Neutrophil (primary cell): ENCODE results near the gene CCDC175.

Source experiments
- H3K27ac ChIP-seq: fragments of 200-600 bp; sonication (generic); 2 replicates; pipeline ENCODE4 v1.5.1; 2016; ENCODE audit warnings: mild to moderate bottlenecking, moderate library complexity
- H3K27me3 ChIP-seq: fragments of 200-600 bp; sonication (generic); 2 replicates; pipeline ENCODE4 v1.6.0; 2016; ENCODE audit warnings: mild to moderate bottlenecking
- H3K36me3 ChIP-seq: fragments of 200-600 bp; sonication (generic); 2 replicates; pipeline ENCODE4 v1.5.1; 2017
- H3K4me1 ChIP-seq, 2 experiments: fragments of 200-600 bp in 1 of 2; sonication (generic) in 1 of 2; 1 replicate in 1 of 2; 2 replicates in 1 of 2; pipeline versions ENCODE4 v1.5.1 to v1.6.1; 2013 to 2016; ENCODE audit warnings: low read depth in 1 of 2, low read length in 1 of 2, mild to moderate bottlenecking in 1 of 2, moderate library complexity in 1 of 2; ENCODE audit not compliant: control insufficient read depth in 1 of 2, insufficient read depth in 1 of 2
- H3K4me3 ChIP-seq, 2 experiments: fragments of 200-600 bp in 1 of 2; sonication (generic) in 1 of 2; 1 replicate in 1 of 2; 2 replicates in 1 of 2; pipeline ENCODE4 v1.5.1; 2013 to 2016; ENCODE audit warnings: low read depth in 1 of 2, low read length in 1 of 2, mild to moderate bottlenecking in 1 of 2, moderate library complexity in 1 of 2
- H3K9me3 ChIP-seq: fragments of 200-600 bp; sonication (generic); 2 replicates; pipeline ENCODE4 v1.5.1; 2016
- TF ChIP-seq, protein P1 (sequence below): fragments of 200-600 bp; sonication (generic); IDR thresholded peaks from 2 replicates; pipeline ENCODE4 v1.5.1; 2016; ENCODE audit warnings: antibody characterized with exemption

Gene CCDC175

DNA sequence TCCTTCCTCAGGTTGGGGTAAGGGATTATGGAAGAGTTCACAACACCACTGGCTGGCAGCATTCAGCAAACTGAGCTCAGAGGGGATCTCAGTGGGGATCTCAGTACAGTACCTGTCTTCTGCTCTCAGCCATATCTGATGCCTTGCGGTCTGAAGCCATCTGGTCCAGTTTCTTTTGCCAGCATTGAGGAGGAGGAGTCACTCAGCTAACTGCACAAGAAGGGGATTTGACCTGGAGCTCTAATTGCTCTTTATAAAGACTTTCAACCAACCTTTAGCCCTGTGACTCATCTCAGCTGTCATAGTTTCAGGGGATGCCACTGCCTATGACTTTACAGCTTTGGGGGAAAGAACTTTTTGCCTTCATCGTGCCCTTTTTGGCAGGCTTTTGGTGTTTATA lies 47.4 kb downstream of the CCDC175 start:
- H3K27me3 ChIP-seq = peaks cover 5% of the 10 kb centered on the region
- no peak overlapping the region for H3K27ac ChIP-seq
- no peaks in the 10 kb centered on the region for H3K9me3 ChIP-seq
- no peaks in the 10 kb centered on the region for H3K36me3 ChIP-seq
- TF ChIP-seq, protein P1, sequence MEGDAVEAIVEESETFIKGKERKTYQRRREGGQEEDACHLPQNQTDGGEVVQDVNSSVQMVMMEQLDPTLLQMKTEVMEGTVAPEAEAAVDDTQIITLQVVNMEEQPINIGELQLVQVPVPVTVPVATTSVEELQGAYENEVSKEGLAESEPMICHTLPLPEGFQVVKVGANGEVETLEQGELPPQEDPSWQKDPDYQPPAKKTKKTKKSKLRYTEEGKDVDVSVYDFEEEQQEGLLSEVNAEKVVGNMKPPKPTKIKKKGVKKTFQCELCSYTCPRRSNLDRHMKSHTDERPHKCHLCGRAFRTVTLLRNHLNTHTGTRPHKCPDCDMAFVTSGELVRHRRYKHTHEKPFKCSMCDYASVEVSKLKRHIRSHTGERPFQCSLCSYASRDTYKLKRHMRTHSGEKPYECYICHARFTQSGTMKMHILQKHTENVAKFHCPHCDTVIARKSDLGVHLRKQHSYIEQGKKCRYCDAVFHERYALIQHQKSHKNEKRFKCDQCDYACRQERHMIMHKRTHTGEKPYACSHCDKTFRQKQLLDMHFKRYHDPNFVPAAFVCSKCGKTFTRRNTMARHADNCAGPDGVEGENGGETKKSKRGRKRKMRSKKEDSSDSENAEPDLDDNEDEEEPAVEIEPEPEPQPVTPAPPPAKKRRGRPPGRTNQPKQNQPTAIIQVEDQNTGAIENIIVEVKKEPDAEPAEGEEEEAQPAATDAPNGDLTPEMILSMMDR = no peak
- H3K4me1 ChIP-seq = no peaks in the 10 kb centered on the region
- no peak overlapping the region for H3K4me3 ChIP-seq

DNA sequence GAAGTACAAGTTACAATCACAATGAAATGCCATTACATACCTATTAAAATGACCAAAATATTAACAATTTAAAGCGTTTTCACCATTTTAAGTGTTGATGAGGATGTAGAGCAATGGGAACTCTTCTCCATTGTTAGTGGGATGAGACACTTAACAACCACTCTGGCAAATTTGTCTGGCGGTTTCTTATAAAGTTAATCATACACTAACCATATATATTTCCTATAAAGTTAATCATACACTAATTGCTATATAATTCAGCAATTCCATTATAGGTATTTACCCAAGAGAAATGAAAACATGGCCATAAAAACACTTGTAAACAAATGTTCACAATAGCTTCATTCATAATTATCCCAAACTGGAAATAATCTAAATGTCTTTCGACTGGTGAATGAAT lies 56.4 kb downstream of the CCDC175 start:
- H3K36me3 ChIP-seq = no peaks in the 10 kb centered on the region
- peaks cover 5% of the 10 kb centered on the region for H3K27me3 ChIP-seq
- no peak overlapping the region for H3K4me3 ChIP-seq
- TF ChIP-seq, protein P1 = no peak
- no peak overlapping the region for H3K27ac ChIP-seq
- no peaks in the 10 kb centered on the region for H3K4me1 ChIP-seq
- no peaks in the 10 kb centered on the region for H3K9me3 ChIP-seq

DNA sequence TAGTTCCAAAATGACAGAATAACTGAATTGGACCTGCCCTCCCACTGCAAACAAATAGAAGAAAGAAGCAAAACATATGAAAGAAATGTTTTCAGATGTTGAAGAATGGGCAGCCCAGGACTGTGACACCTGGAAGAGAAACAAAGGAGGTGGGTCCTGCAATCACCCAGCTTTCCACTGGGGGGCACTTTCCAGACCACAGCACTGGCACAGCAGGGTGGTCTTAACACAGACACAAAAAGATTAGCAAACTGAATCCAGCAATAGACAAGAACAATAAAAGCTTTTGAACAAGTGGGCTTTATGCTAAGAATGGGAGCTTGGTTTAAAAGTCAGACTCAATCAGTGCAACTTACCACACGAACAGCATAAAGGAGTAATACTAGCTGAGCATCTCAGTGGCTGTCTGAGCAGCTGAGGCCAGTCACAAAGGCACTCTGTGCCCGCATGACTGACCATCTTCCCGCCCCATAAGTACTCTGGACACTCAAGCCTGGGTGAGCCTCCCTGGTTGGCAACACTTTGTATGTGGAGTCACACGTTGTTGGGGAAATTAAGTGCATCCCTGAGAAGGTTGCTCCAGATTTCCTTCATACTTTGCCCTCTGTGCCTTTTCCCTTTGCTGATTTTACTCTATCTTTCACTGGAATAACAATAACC lies 64.6 kb downstream of the CCDC175 start:
- Histone ChIP-seq H3K9me3 (no peaks in the 10 kb centered on the region), H3K27ac (no peak overlapping the region), H3K4me3 (no peak overlapping the region), H3K36me3 (no peaks in the 10 kb centered on the region), H3K4me1 (no peaks in the 10 kb centered on the region), H3K27me3 (no peaks in the 10 kb centered on the region)
- TF ChIP-seq, protein P1 = no peak

DNA sequence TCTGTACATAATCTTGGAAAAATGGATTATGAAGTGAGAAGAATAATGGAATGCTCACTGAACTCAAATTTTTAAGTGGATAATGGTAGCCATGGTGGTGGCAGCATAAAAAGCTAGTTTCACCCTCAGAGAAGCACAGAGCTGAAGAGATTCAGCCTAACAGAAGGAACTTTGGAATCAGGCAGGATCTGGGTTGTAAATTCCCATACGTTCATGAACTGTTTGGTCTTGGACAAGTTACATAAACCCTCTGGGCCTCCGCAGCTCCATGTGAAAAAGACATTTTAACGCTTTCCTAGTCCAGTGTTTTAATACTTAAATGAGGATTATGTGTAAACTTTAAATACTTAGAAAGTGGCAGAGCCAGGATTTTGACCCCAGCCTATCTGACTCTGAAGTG lies 65.6 kb downstream of the CCDC175 start:
- H3K9me3 ChIP-seq = no peaks in the 10 kb centered on the region
- H3K4me3 ChIP-seq = no peak overlapping the region
- TF ChIP-seq, protein P1 = no peak
- no peaks in the 10 kb centered on the region for H3K36me3 ChIP-seq
- H3K27me3 ChIP-seq = no peaks in the 10 kb centered on the region
- no peaks in the 10 kb centered on the region for H3K4me1 ChIP-seq
- no peak overlapping the region for H3K27ac ChIP-seq

DNA sequence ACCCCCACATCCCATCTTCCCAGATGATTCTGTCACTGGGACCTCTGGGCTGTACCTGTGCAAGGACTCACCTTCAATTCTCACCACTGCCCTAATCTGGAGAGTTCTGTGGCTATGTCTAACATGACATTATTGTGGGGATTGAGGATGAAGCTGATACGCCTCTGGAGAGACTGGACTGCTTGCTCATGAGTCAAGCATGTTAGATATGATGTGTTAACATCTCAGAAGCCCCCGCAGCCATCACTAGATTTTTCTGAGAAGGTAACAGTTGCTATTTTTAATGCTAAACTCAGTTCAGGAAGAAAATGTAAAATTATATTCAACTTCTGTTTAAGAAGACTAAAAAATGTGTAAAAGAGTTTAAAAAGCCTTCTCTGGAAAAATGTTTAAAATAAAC lies 66.6 kb downstream of the CCDC175 start:
- Histone ChIP-seq H3K9me3 (no peaks in the 10 kb centered on the region), H3K4me3 (no peak overlapping the region), H3K27me3 (no peaks in the 10 kb centered on the region), H3K36me3 (no peaks in the 10 kb centered on the region), H3K27ac (no peak overlapping the region), H3K4me1 (no peaks in the 10 kb centered on the region)
- TF ChIP-seq, protein P1 = no peak
